ENCODE data around the gene STOX2.

The STOX2 gene

DNA sequence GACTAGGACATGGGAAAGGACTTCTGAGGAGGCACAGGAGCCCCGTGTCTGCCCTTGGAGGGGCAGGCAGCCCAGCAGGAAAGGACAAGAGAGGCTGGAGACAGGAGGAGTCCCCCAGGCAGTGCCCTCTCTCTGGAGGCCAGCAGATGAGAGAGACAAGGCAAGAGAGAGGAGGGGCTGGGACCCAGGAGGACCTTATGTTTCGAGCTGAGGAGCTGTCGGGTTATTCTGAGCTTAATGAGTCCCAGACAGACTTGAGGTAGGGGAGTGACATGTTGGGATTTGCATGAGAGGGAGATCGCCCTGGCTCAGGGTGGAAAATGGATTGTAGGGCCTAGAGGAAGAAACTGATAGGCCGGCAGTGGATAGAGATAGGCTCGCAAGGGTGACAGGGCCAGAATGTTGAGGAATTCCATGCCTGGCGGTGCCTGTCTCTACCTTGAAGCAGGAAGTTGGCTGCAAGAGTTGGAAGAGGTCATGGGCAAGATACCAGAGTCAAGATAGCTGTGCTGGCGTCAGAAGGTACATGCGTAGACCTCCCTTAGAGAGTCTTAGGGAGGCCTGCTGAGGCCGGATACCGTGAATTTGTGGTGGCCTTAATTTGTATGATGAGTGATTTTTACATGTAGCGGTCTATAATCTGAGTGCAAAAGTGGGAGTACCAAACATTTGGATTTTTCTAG is 19.4 kb downstream of the STOX2 start:
- ATAC-seq: no peak
- TF ChIP-seq ZC3H10 (CRISPR knock-in tag; IDR thresholded peaks at IDR 0.05): no peak
- no peak for TF ChIP-seq SNAI2 (CRISPR knock-in tag; IDR thresholded peaks at IDR 0.05)
- TF ChIP-seq, protein P1, sequence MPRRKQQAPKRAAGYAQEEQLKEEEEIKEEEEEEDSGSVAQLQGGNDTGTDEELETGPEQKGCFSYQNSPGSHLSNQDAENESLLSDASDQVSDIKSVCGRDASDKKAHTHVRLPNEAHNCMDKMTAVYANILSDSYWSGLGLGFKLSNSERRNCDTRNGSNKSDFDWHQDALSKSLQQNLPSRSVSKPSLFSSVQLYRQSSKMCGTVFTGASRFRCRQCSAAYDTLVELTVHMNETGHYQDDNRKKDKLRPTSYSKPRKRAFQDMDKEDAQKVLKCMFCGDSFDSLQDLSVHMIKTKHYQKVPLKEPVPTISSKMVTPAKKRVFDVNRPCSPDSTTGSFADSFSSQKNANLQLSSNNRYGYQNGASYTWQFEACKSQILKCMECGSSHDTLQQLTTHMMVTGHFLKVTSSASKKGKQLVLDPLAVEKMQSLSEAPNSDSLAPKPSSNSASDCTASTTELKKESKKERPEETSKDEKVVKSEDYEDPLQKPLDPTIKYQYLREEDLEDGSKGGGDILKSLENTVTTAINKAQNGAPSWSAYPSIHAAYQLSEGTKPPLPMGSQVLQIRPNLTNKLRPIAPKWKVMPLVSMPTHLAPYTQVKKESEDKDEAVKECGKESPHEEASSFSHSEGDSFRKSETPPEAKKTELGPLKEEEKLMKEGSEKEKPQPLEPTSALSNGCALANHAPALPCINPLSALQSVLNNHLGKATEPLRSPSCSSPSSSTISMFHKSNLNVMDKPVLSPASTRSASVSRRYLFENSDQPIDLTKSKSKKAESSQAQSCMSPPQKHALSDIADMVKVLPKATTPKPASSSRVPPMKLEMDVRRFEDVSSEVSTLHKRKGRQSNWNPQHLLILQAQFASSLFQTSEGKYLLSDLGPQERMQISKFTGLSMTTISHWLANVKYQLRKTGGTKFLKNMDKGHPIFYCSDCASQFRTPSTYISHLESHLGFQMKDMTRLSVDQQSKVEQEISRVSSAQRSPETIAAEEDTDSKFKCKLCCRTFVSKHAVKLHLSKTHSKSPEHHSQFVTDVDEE (CRISPR knock-in tag; IDR thresholded peaks at IDR 0.05): no peak
- TF ChIP-seq, protein P2, sequence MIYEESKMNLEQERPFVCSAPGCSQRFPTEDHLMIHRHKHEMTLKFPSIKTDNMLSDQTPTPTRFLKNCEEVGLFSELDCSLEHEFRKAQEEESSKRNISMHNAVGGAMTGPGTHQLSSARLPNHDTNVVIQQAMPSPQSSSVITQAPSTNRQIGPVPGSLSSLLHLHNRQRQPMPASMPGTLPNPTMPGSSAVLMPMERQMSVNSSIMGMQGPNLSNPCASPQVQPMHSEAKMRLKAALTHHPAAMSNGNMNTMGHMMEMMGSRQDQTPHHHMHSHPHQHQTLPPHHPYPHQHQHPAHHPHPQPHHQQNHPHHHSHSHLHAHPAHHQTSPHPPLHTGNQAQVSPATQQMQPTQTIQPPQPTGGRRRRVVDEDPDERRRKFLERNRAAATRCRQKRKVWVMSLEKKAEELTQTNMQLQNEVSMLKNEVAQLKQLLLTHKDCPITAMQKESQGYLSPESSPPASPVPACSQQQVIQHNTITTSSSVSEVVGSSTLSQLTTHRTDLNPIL (CRISPR knock-in tag; IDR thresholded peaks at IDR 0.05; ENCODE audit: low read depth): no peak
- TF ChIP-seq TCF4 (CRISPR knock-in tag; IDR thresholded peaks at IDR 0.05; ENCODE audit: borderline replicate concordance): no peak
- TF ChIP-seq RARB (CRISPR knock-in tag; IDR thresholded peaks at IDR 0.05): no peak
- TF ChIP-seq PPARA (CRISPR knock-in tag; IDR thresholded peaks at IDR 0.05; ENCODE audit: borderline replicate concordance): no peak
- TF ChIP-seq TOX (CRISPR knock-in tag; IDR thresholded peaks at IDR 0.05; ENCODE audit: borderline replicate concordance): no peak
- TF ChIP-seq ARNTL (CRISPR knock-in tag; IDR thresholded peaks at IDR 0.05; ENCODE audit: borderline replicate concordance, low read depth): no peak
- TF ChIP-seq, protein P3, sequence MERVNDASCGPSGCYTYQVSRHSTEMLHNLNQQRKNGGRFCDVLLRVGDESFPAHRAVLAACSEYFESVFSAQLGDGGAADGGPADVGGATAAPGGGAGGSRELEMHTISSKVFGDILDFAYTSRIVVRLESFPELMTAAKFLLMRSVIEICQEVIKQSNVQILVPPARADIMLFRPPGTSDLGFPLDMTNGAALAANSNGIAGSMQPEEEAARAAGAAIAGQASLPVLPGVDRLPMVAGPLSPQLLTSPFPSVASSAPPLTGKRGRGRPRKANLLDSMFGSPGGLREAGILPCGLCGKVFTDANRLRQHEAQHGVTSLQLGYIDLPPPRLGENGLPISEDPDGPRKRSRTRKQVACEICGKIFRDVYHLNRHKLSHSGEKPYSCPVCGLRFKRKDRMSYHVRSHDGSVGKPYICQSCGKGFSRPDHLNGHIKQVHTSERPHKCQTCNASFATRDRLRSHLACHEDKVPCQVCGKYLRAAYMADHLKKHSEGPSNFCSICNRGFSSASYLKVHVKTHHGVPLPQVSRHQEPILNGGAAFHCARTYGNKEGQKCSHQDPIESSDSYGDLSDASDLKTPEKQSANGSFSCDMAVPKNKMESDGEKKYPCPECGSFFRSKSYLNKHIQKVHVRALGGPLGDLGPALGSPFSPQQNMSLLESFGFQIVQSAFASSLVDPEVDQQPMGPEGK (CRISPR knock-in tag; IDR thresholded peaks at IDR 0.05; ENCODE audit: borderline replicate concordance): no peak
- TF ChIP-seq ZNF8 (CRISPR knock-in tag; IDR thresholded peaks at IDR 0.05): no peak
- TF ChIP-seq ISL1 (CRISPR knock-in tag; IDR thresholded peaks at IDR 0.05): no peak
- TF ChIP-seq GLIS3 (CRISPR knock-in tag; IDR thresholded peaks at IDR 0.05): no peak
- TF ChIP-seq ZNF70 (CRISPR knock-in tag; IDR thresholded peaks at IDR 0.05): no peak

DNA sequence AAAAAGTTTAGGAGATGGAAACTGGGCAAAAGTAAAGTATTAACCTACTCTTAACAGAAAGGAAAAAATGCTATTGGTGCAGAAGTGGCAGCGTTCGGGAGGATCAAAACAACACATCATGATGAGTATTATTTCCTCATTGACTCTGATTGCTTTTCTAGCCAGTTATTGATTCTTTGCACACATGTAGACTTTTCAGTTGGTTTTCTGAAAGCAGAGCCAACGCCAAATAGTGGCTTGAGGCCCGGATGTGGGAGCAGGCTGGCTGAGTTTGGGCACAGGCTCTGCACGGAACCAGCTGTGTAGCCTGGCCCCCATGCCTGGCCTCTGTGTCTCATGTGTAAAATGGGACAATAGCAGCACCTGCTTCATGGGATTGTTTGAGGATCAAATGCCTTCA is 21.8 kb downstream of the STOX2 start:
- ATAC-seq: no peak
- TF ChIP-seq, protein P4, sequence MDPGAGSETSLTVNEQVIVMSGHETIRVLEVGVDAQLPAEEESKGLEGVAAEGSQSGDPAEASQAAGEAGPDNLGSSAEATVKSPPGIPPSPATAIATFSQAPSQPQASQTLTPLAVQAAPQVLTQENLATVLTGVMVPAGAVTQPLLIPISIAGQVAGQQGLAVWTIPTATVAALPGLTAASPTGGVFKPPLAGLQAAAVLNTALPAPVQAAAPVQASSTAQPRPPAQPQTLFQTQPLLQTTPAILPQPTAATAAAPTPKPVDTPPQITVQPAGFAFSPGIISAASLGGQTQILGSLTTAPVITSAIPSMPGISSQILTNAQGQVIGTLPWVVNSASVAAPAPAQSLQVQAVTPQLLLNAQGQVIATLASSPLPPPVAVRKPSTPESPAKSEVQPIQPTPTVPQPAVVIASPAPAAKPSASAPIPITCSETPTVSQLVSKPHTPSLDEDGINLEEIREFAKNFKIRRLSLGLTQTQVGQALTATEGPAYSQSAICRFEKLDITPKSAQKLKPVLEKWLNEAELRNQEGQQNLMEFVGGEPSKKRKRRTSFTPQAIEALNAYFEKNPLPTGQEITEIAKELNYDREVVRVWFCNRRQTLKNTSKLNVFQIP (CRISPR knock-in tag; IDR thresholded peaks at IDR 0.05; ENCODE audit: borderline replicate concordance, low read depth): no peak
- TF ChIP-seq, protein P5, sequence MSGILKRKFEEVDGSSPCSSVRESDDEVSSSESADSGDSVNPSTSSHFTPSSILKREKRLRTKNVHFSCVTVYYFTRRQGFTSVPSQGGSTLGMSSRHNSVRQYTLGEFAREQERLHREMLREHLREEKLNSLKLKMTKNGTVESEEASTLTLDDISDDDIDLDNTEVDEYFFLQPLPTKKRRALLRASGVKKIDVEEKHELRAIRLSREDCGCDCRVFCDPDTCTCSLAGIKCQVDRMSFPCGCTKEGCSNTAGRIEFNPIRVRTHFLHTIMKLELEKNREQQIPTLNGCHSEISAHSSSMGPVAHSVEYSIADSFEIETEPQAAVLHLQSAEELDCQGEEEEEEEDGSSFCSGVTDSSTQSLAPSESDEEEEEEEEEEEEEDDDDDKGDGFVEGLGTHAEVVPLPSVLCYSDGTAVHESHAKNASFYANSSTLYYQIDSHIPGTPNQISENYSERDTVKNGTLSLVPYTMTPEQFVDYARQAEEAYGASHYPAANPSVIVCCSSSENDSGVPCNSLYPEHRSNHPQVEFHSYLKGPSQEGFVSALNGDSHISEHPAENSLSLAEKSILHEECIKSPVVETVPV (CRISPR knock-in tag; IDR thresholded peaks at IDR 0.05): no peak
- TF ChIP-seq RARB (CRISPR knock-in tag; IDR thresholded peaks at IDR 0.05) (no peak), TCF4 (CRISPR knock-in tag; IDR thresholded peaks at IDR 0.05; ENCODE audit: borderline replicate concordance) (no peak), ARNTL (CRISPR knock-in tag; IDR thresholded peaks at IDR 0.05; ENCODE audit: borderline replicate concordance, low read depth) (no peak), TOX (CRISPR knock-in tag; IDR thresholded peaks at IDR 0.05; ENCODE audit: borderline replicate concordance) (no peak), ESRRG (CRISPR knock-in tag; IDR thresholded peaks at IDR 0.05) (no peak), ZFP30 (CRISPR knock-in tag; IDR thresholded peaks at IDR 0.05) (no peak), ZFP3 (CRISPR knock-in tag; IDR thresholded peaks at IDR 0.05) (no peak), ISL1 (CRISPR knock-in tag; IDR thresholded peaks at IDR 0.05) (no peak), PPARA (CRISPR knock-in tag; IDR thresholded peaks at IDR 0.05; ENCODE audit: borderline replicate concordance) (no peak), ZNF565 (CRISPR knock-in tag; conservative IDR thresholded peaks at IDR 0.05; ENCODE audit: low read depth) (no peak), CSDC2 (CRISPR knock-in tag; IDR thresholded peaks at IDR 0.05) (no peak), ZC3H10 (CRISPR knock-in tag; IDR thresholded peaks at IDR 0.05) (no peak), SNAI2 (CRISPR knock-in tag; IDR thresholded peaks at IDR 0.05) (no peak), BACH2 (CRISPR knock-in tag; IDR thresholded peaks at IDR 0.05; ENCODE audit: borderline replicate concordance) (no peak)
- TF ChIP-seq, protein P2 (CRISPR knock-in tag; IDR thresholded peaks at IDR 0.05; ENCODE audit: low read depth): no peak
- TF ChIP-seq, protein P3 (CRISPR knock-in tag; IDR thresholded peaks at IDR 0.05; ENCODE audit: borderline replicate concordance): no peak

Data from SK-N-SH treated with all-trans-retinoic acid at 6 μM for 48 hours (cell line).